Stimulated activated effector memory CD8-positive, alpha-beta T cell treated with anti-CD3 and anti-CD28 coated beads, Interleukin-12 subunit alpha, Interleukin-12 subunit beta, amount 100 ng/mL, for 72 hours (primary cell): ENCODE measurements around the gene IRF8.
A peak's percentile ranks its signal among the peaks of the same experiment; 100 is the strongest.
"Not testable (repeated sequence)": the region's sequence is repeated elsewhere in the genome, so short reads cannot be mapped to it uniquely, and the experiment has no call there.

Source experiments
- ATAC-seq: fragments of 150-1000 bp; cut with Tn5 transposase; 2 replicates; pipeline ENCODE4 v1.10.0; 2021
- DNase-seq, 2 donors: peaks; one replicate each; pipeline ENCODE4 v3.0.0; 2021 to 2022; ENCODE audit warnings: low spot score in 2 of 2
- H3K27ac Mint-ChIP-seq: one replicate; pipeline ENCODE4 v1.8.0; 2022; ENCODE audit warnings: mild to moderate bottlenecking, mixed read lengths
- H3K36me3 Mint-ChIP-seq: one replicate; pipeline ENCODE4 v1.8.0; 2022; ENCODE audit warnings: mild to moderate bottlenecking, mixed read lengths
- H3K4me1 Mint-ChIP-seq: one replicate; pipeline ENCODE4 v1.8.0; 2022; ENCODE audit warnings: mixed read lengths
- H3K4me3 Mint-ChIP-seq: one replicate; pipeline ENCODE4 v1.8.0; 2022; ENCODE audit warnings: mild to moderate bottlenecking, mixed read lengths
- H3K9me3 Mint-ChIP-seq: one replicate; pipeline ENCODE4 v1.8.0; 2022; ENCODE audit warnings: mixed read lengths

The IRF8 gene

GRCh38 chr16:85900027-85900792, 1.2 kb downstream of the IRF8 start:
- H3K27ac Mint-ChIP-seq: no peak overlapping the region
- peak overlapping the region; percentile 68 for H3K4me3 Mint-ChIP-seq
- H3K4me1 Mint-ChIP-seq: peaks cover 58% of the 10 kb centered on the region
- no peak for ATAC-seq
- H3K36me3 Mint-ChIP-seq: peaks cover 49% of the 10 kb centered on the region
- no peaks in the 10 kb centered on the region for H3K9me3 Mint-ChIP-seq
- DNase-seq: no peak

GRCh38 chr16:85901110-85901509, 2.1 kb downstream of the IRF8 start:
- H3K36me3 Mint-ChIP-seq: peaks cover 58% of the 10 kb centered on the region
- DNase-seq (no peak), ATAC-seq (no peak)
- H3K9me3 Mint-ChIP-seq: no peaks in the 10 kb centered on the region
- no peak overlapping the region for H3K27ac Mint-ChIP-seq
- H3K4me3 Mint-ChIP-seq: peak overlapping the region; percentile 68
- peaks cover 60% of the 10 kb centered on the region for H3K4me1 Mint-ChIP-seq

GRCh38 chr16:85901773-85902365, 2.9 kb downstream of the IRF8 start:
- Mint-ChIP-seq H3K27ac (peak overlapping the region; percentile 84), H3K4me1 (peaks cover 65% of the 10 kb centered on the region), H3K4me3 (peak overlapping the region; percentile 68), H3K9me3 (no peaks in the 10 kb centered on the region), H3K36me3 (peaks cover 65% of the 10 kb centered on the region)
- ATAC-seq (no peak), DNase-seq (no peak)

GRCh38 chr16:85902366-85903155, 3.6 kb downstream of the IRF8 start:
- Mint-ChIP-seq H3K4me1 (peaks cover 65% of the 10 kb centered on the region), H3K9me3 (no peaks in the 10 kb centered on the region), H3K27ac (peak overlapping the region; percentile 84), H3K36me3 (peaks cover 70% of the 10 kb centered on the region), H3K4me3 (peak overlapping the region; percentile 68)
- DNase-seq (peak; percentile 30 to 53), ATAC-seq (peak; percentile 75)

GRCh38 chr16:85903559-85903958, 4.6 kb downstream of the IRF8 start:
- Mint-ChIP-seq H3K9me3 (no peaks in the 10 kb centered on the region), H3K27ac (no peak overlapping the region), H3K36me3 (peaks cover 75% of the 10 kb centered on the region), H3K4me3 (peak overlapping the region; percentile 68), H3K4me1 (peaks cover 66% of the 10 kb centered on the region)
- DNase-seq (no peak), ATAC-seq (no peak)

GRCh38 chr16:85905110-85906095, 6.4 kb downstream of the IRF8 start:
- peaks cover 57% of the 10 kb centered on the region for H3K4me1 Mint-ChIP-seq
- no peak overlapping the region for H3K27ac Mint-ChIP-seq
- ATAC-seq (no peak), DNase-seq (no peak)
- H3K36me3 Mint-ChIP-seq: peaks cover 92% of the 10 kb centered on the region
- H3K4me3 Mint-ChIP-seq: no peak overlapping the region
- H3K9me3 Mint-ChIP-seq: no peaks in the 10 kb centered on the region

- Mint-ChIP-seq H3K4me1 (peaks cover 48% of the 10 kb centered on the region), H3K27ac (no peak overlapping the region), H3K9me3 (no peaks in the 10 kb centered on the region), H3K4me3 (no peak overlapping the region), H3K36me3 (peaks cover 89% of the 10 kb centered on the region)
- DNase-seq (no peak), ATAC-seq (no peak)
Observed at GRCh38 chr16:85906349-85906748, 7.4 kb downstream of the IRF8 start.

- not testable (repeated sequence) for H3K27ac Mint-ChIP-seq, H3K9me3 Mint-ChIP-seq, H3K4me3 Mint-ChIP-seq, ATAC-seq, DNase-seq
- Mint-ChIP-seq H3K4me1 (peaks cover 39% of the 10 kb centered on the region), H3K36me3 (peaks cover 86% of the 10 kb centered on the region)
Observed at GRCh38 chr16:85907231-85907630, 8.3 kb downstream of the IRF8 start.

- peaks cover 76% of the 10 kb centered on the region for H3K36me3 Mint-ChIP-seq
Observed at GRCh38 chr16:85908444-85908843, 9.5 kb downstream of the IRF8 start.

GRCh38 chr16:85908889-85909589, 10.1 kb downstream of the IRF8 start:
- H3K4me3 Mint-ChIP-seq: no peak overlapping the region
- peaks cover 21% of the 10 kb centered on the region for H3K4me1 Mint-ChIP-seq
- H3K9me3 Mint-ChIP-seq: no peaks in the 10 kb centered on the region

More at GRCh38 chr16:85908444-85908843, 9.5 kb downstream of the IRF8 start:
- Mint-ChIP-seq H3K9me3 (no peaks in the 10 kb centered on the region), H3K27ac (no peak overlapping the region), H3K4me1 (peaks cover 27% of the 10 kb centered on the region), H3K4me3 (no peak overlapping the region)
- ATAC-seq: no peak
- DNase-seq: no peak

GRCh38 chr16:85909932-85910853, 11.2 kb downstream of the IRF8 start:
- Mint-ChIP-seq H3K36me3 (peaks cover 70% of the 10 kb centered on the region), H3K4me1 (peaks cover 19% of the 10 kb centered on the region), H3K4me3 (no peak overlapping the region), H3K9me3 (no peaks in the 10 kb centered on the region), H3K27ac (no peak overlapping the region)
- no peak for ATAC-seq
- DNase-seq: no peak

More at GRCh38 chr16:85908889-85909589, 10.1 kb downstream of the IRF8 start:
- ATAC-seq (no peak), DNase-seq (no peak)
- no peak overlapping the region for H3K27ac Mint-ChIP-seq
- peaks cover 71% of the 10 kb centered on the region for H3K36me3 Mint-ChIP-seq

- no peak for ATAC-seq
Observed at GRCh38 chr16:85910854-85911247, 11.9 kb downstream of the IRF8 start.

GRCh38 chr16:85911251-85911930, 12.4 kb downstream of the IRF8 start:
- DNase-seq: no peak
- no peak overlapping the region for H3K4me3 Mint-ChIP-seq
- peaks cover 66% of the 10 kb centered on the region for H3K36me3 Mint-ChIP-seq
- peaks cover 15% of the 10 kb centered on the region for H3K4me1 Mint-ChIP-seq
- H3K27ac Mint-ChIP-seq: no peak overlapping the region
- H3K9me3 Mint-ChIP-seq: no peaks in the 10 kb centered on the region
- no peak for ATAC-seq

More at GRCh38 chr16:85910854-85911247, 11.9 kb downstream of the IRF8 start:
- Mint-ChIP-seq H3K4me1 (peaks cover 19% of the 10 kb centered on the region), H3K9me3 (no peaks in the 10 kb centered on the region), H3K4me3 (no peak overlapping the region), H3K36me3 (peaks cover 66% of the 10 kb centered on the region), H3K27ac (no peak overlapping the region)
- DNase-seq: no peak
